Fibroblast of lung (primary cell): ENCODE data around the gene POLR1B.

Source experiments
- CTCF ChIP-seq, 2 donors: IDR thresholded peaks in 1 of 2; conservative IDR thresholded peaks in 1 of 2; 1 replicate in 1 of 2; 2 replicates in 1 of 2; pipeline ENCODE4 v1.5.1; 2011 to 2012; ENCODE audit warnings: low read length in 2 of 2, control low read depth in 1 of 2, inconsistent platforms in 1 of 2, low read depth in 1 of 2, mild to moderate bottlenecking in 1 of 2
- EZH2 ChIP-seq: IDR thresholded peaks from 2 replicates; pipeline ENCODE4 v1.5.1; 2012; ENCODE audit warnings: low read length, control low read depth, mild to moderate bottlenecking; ENCODE audit errors: missing control alignments

DNA sequence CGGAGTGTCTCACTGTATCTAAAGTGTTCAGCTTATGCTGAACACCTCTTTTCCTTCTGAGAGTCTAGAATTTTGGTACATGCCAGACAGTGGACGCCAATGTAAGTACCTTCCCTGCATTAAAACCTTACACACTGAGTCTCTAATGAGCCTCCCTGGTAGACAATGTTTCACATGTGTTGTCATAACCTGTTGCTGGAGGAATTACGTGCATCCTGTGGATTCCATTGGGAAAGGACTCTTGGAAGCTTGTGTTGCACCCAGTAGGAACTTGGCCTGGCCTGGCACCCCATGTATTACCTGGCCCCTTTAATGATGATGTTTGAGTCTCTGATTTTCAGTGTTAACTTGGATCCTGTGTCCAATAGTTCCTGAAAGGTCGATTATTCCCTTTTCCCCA lies 62.7 kb downstream of the POLR1B start:
- TF ChIP-seq CTCF (conservative IDR thresholded peaks at IDR 0.05 in 1 of 2, IDR thresholded peaks at IDR 0.05 in 1 of 2; ENCODE audit: low read depth in 1 of 2, low read length in 2 of 2), result no peak
- TF ChIP-seq EZH2, result no peak
